ENCODE results near the gene AEBP1. TPM values are rescaled to one million over a fixed set of nuclear protein-coding genes. Genes with fewer than 3 reads are reported as not detected.

Gene AEBP1
- total RNA-seq, 2 experiments from 2014 or later, result 35.0 to 64.2 TPM

GRCh38 chr7:44058759-44059218 is 45.4 kb upstream of the AEBP1 start:
- Histone ChIP-seq H3K79me2 (ENCODE audit: insufficient read depth, low read depth, low read length) (peaks cover 6% of the 10 kb centered on the region; the same call in 1 of the 2 replicates), H3K4me1 (ENCODE audit: insufficient read depth, low read length, poor library complexity, severe bottlenecking) (peaks cover 24% of the 10 kb centered on the region), H3K27ac (ENCODE audit: low read depth, low read length, poor library complexity, severe bottlenecking) (peak overlapping the region; percentile 59), H3K36me3 (ENCODE audit: insufficient read depth, low read length) (peaks cover 93% of the 10 kb centered on the region), H2AFZ (ENCODE audit: low read length) (no peak overlapping the region), H3K4me3 (ENCODE audit: low read depth, low read length, poor library complexity, severe bottlenecking) (no peak overlapping the region), H3K9me2 (ENCODE audit: insufficient read depth, low read length) (no peaks in the 10 kb centered on the region), H4K20me1 (ENCODE audit: insufficient read depth, low read length) (no peaks in the 10 kb centered on the region), H3K9me3 (ENCODE audit: low read length) (no peaks in the 10 kb centered on the region), H3K4me2 (ENCODE audit: low read length) (peak overlapping the region; percentile 33; the same call in 1 of the 2 replicates)
- intact Hi-C loops (cut with micrococcal nuclease; ENCODE audit: unreplicated experiment), result no loop called here
- TF ChIP-seq, protein P1, sequence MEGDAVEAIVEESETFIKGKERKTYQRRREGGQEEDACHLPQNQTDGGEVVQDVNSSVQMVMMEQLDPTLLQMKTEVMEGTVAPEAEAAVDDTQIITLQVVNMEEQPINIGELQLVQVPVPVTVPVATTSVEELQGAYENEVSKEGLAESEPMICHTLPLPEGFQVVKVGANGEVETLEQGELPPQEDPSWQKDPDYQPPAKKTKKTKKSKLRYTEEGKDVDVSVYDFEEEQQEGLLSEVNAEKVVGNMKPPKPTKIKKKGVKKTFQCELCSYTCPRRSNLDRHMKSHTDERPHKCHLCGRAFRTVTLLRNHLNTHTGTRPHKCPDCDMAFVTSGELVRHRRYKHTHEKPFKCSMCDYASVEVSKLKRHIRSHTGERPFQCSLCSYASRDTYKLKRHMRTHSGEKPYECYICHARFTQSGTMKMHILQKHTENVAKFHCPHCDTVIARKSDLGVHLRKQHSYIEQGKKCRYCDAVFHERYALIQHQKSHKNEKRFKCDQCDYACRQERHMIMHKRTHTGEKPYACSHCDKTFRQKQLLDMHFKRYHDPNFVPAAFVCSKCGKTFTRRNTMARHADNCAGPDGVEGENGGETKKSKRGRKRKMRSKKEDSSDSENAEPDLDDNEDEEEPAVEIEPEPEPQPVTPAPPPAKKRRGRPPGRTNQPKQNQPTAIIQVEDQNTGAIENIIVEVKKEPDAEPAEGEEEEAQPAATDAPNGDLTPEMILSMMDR (conservative IDR thresholded peaks at IDR 0.05; ENCODE audit: low read length), result no peak
- TF ChIP-seq EZH2phosphoT487 (IDR thresholded peaks at IDR 0.05; ENCODE audit: borderline replicate concordance, low read depth, low read length), result no peak
- POLR2A ChIA-PET, result interaction anchor here (0.6 kb wide), 1 partner anchor 8 kb away, joined by 3 read pairs; no protein-coding TSS in a partner anchor
- CTCF ChIA-PET (ENCODE audit: unreplicated experiment), result no interaction called here
- no peak for DNase-seq (ENCODE audit: low spot score)
- BruUV-seq (replicated peaks), result no TSS peak

GRCh38 chr7:44059219-44060090 is 44.7 kb upstream of the AEBP1 start:
- H3K27ac ChIP-seq (ENCODE audit: low read depth, low read length, poor library complexity, severe bottlenecking), result peak overlapping the region; percentile 59
- no peak for TF ChIP-seq EZH2phosphoT487 (IDR thresholded peaks at IDR 0.05; ENCODE audit: borderline replicate concordance, low read depth, low read length)
- TF ChIP-seq, protein P1 (conservative IDR thresholded peaks at IDR 0.05; ENCODE audit: low read length), result no peak
- no peak for DNase-seq (ENCODE audit: low spot score)

More at GRCh38 chr7:44059219-44060090, 44.7 kb upstream of the AEBP1 start:
- H4K20me1 ChIP-seq (ENCODE audit: insufficient read depth, low read length), result no peaks in the 10 kb centered on the region
- no peak overlapping the region for H2AFZ ChIP-seq (ENCODE audit: low read length)
- ChIA-PET CTCF (ENCODE audit: unreplicated experiment) (no interaction called here), POLR2A (no interaction called here)
- intact Hi-C loops (cut with micrococcal nuclease; ENCODE audit: unreplicated experiment), result no loop called here
- peaks cover 24% of the 10 kb centered on the region for H3K4me1 ChIP-seq (ENCODE audit: insufficient read depth, low read length, poor library complexity, severe bottlenecking)
- peaks cover 6% of the 10 kb centered on the region; the same call in 1 of the 2 replicates for H3K79me2 ChIP-seq (ENCODE audit: insufficient read depth, low read depth, low read length)
- no peaks in the 10 kb centered on the region for H3K9me2 ChIP-seq (ENCODE audit: insufficient read depth, low read length)
- peaks cover 86% of the 10 kb centered on the region for H3K36me3 ChIP-seq (ENCODE audit: insufficient read depth, low read length)
- BruUV-seq (replicated peaks), result no TSS peak
- H3K9me3 ChIP-seq (ENCODE audit: low read length), result no peaks in the 10 kb centered on the region
- no peak overlapping the region for H3K4me3 ChIP-seq (ENCODE audit: low read depth, low read length, poor library complexity, severe bottlenecking)
- H3K4me2 ChIP-seq (ENCODE audit: low read length), result peak overlapping the region; percentile 33; the same call in 1 of the 2 replicates

Measured in OCI-LY7 (cell line).